ENCODE data around the gene ERFE. TPM values are rescaled to one million over a fixed set of nuclear protein-coding genes. Genes with fewer than 3 reads are reported as not detected.
A peak's percentile ranks its signal among the peaks of the same experiment; 100 is the strongest.

The ERFE gene
- total RNA-seq, 1 experiment from 2014 or later, result 18.1 TPM

DNA sequence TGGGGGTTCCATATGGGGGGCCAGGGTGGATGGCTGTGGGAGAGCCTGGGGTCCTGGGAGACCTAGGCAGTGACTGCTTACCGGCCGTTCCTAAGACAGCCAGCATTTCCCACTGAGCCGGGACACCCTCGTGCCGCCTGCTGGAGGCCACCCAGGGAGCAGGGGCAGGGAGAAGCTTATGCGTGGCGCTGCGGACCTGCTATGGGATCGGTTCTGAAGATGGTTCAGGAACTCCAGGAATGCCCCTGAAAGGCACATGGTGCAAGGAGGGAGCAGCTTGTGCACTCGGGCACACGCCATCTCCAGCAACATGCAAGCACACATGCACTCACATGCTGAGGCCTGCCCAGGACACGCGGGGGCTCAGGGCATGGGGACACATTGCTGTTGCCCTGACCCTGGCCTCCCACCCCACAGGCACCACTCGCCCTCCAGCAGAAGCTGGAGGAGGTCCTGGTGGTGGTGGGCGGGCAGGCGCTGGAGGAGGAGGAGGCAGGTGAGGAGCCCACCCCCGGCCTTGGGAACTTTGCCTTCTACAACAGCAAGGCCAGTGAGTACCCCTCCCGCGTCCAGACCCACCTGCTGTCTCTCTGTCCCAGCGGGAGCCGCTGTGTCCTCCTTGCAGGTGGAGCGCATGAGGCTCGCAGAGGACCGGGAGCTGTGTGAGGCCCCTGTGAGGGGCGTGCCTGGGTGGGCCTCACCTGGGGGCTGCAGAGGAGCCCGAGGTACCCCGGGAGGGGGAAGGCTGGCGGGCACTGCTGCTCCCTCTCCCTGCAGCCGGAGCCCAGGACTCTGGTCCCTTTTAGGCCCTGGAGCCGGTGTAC, 16.2 kb upstream of the ERFE start:
- Mint-ChIP-seq H3K27ac (ENCODE audit: low read depth, unreplicated experiment) (peak overlapping the region; percentile 47), H3K4me3 (ENCODE audit: unreplicated experiment) (peak overlapping the region; percentile 50), H3K27me3 (ENCODE audit: insufficient read depth, unreplicated experiment) (no peaks in the 10 kb centered on the region), H3K9me3 (ENCODE audit: unreplicated experiment) (no peaks in the 10 kb centered on the region), H3K4me1 (ENCODE audit: insufficient read depth, unreplicated experiment) (peaks cover 22% of the 10 kb centered on the region), H3K36me3 (ENCODE audit: insufficient read depth, unreplicated experiment) (no peaks in the 10 kb centered on the region)
- POLR2A ChIA-PET, result interaction anchor here (1.3 kb wide), 1 partner anchor 27 kb away, joined by 5 read pairs; no protein-coding TSS in a partner anchor
- TF ChIP-seq, protein P1, sequence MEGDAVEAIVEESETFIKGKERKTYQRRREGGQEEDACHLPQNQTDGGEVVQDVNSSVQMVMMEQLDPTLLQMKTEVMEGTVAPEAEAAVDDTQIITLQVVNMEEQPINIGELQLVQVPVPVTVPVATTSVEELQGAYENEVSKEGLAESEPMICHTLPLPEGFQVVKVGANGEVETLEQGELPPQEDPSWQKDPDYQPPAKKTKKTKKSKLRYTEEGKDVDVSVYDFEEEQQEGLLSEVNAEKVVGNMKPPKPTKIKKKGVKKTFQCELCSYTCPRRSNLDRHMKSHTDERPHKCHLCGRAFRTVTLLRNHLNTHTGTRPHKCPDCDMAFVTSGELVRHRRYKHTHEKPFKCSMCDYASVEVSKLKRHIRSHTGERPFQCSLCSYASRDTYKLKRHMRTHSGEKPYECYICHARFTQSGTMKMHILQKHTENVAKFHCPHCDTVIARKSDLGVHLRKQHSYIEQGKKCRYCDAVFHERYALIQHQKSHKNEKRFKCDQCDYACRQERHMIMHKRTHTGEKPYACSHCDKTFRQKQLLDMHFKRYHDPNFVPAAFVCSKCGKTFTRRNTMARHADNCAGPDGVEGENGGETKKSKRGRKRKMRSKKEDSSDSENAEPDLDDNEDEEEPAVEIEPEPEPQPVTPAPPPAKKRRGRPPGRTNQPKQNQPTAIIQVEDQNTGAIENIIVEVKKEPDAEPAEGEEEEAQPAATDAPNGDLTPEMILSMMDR (IDR thresholded peaks at IDR 0.05; ENCODE audit: unreplicated experiment), result no peak
- intact Hi-C loops (cut with micrococcal nuclease), result no loop called here
- no TSS peak for BruUV-seq (replicated peaks)
- peak; percentile 51 for DNase-seq (ENCODE audit: unreplicated experiment)
- CTCF ChIA-PET, result no interaction called here

GRCh38 chr2:238143239-238143951, 15.4 kb upstream of the ERFE start:
- peaks cover 20% of the 10 kb centered on the region for H3K4me1 Mint-ChIP-seq (ENCODE audit: insufficient read depth, unreplicated experiment)
- H3K9me3 Mint-ChIP-seq (ENCODE audit: unreplicated experiment), result no peaks in the 10 kb centered on the region
- no peaks in the 10 kb centered on the region for H3K36me3 Mint-ChIP-seq (ENCODE audit: insufficient read depth, unreplicated experiment)
- no peak overlapping the region for H3K4me3 Mint-ChIP-seq (ENCODE audit: unreplicated experiment)
- no TSS peak for BruUV-seq (replicated peaks)
- CTCF ChIA-PET, result interaction anchor here (0.6 to 0.9 kb wide), 2 partner anchors 145 to 220 kb away, joined by 3 to 4 read pairs; no protein-coding TSS in a partner anchor
- POLR2A ChIA-PET, result interaction anchor here (0.9 kb wide), 1 partner anchor 83 kb away, joined by 3 read pairs; the partner anchor contains the start of gene SCLY
- intact Hi-C loops (cut with micrococcal nuclease), result no loop called here
- peak; percentile 79 for DNase-seq (ENCODE audit: unreplicated experiment)
- peak overlapping the region; percentile 44 for H3K27ac Mint-ChIP-seq (ENCODE audit: low read depth, unreplicated experiment)
- H3K27me3 Mint-ChIP-seq (ENCODE audit: insufficient read depth, unreplicated experiment), result no peaks in the 10 kb centered on the region
- TF ChIP-seq, protein P1 (IDR thresholded peaks at IDR 0.05; ENCODE audit: unreplicated experiment), result no peak

GRCh38 chr2:238144262-238144661, 14.5 kb upstream of the ERFE start:
- TF ChIP-seq, protein P1 (IDR thresholded peaks at IDR 0.05; ENCODE audit: unreplicated experiment), result no peak
- no peaks in the 10 kb centered on the region for H3K36me3 Mint-ChIP-seq (ENCODE audit: insufficient read depth, unreplicated experiment)
- H3K4me1 Mint-ChIP-seq (ENCODE audit: insufficient read depth, unreplicated experiment), result peaks cover 20% of the 10 kb centered on the region
- intact Hi-C loops (cut with micrococcal nuclease), result no loop called here
- peak overlapping the region; percentile 44 for H3K27ac Mint-ChIP-seq (ENCODE audit: low read depth, unreplicated experiment)
- H3K27me3 Mint-ChIP-seq (ENCODE audit: insufficient read depth, unreplicated experiment), result no peaks in the 10 kb centered on the region
- DNase-seq (ENCODE audit: unreplicated experiment), result no peak
- H3K4me3 Mint-ChIP-seq (ENCODE audit: unreplicated experiment), result no peak overlapping the region
- no TSS peak for BruUV-seq (replicated peaks)
- H3K9me3 Mint-ChIP-seq (ENCODE audit: unreplicated experiment), result no peaks in the 10 kb centered on the region
- ChIA-PET POLR2A (no interaction called here), CTCF (interaction anchor here (0.9 kb wide), 1 partner anchor 221 kb away, joined by 4 read pairs; no protein-coding TSS in a partner anchor)

- no peaks in the 10 kb centered on the region for H3K27me3 Mint-ChIP-seq (ENCODE audit: insufficient read depth, unreplicated experiment)
- no peaks in the 10 kb centered on the region for H3K9me3 Mint-ChIP-seq (ENCODE audit: unreplicated experiment)
- intact Hi-C loops (cut with micrococcal nuclease), result no loop called here
- ChIA-PET CTCF (no interaction called here), POLR2A (no interaction called here)
- H3K4me1 Mint-ChIP-seq (ENCODE audit: insufficient read depth, unreplicated experiment), result peaks cover 20% of the 10 kb centered on the region
- DNase-seq (ENCODE audit: unreplicated experiment), result no peak
- H3K4me3 Mint-ChIP-seq (ENCODE audit: unreplicated experiment), result no peak overlapping the region
- no TSS peak for BruUV-seq (replicated peaks)
- no peaks in the 10 kb centered on the region for H3K36me3 Mint-ChIP-seq (ENCODE audit: insufficient read depth, unreplicated experiment)
- no peak overlapping the region for H3K27ac Mint-ChIP-seq (ENCODE audit: low read depth, unreplicated experiment)
- TF ChIP-seq, protein P1 (IDR thresholded peaks at IDR 0.05; ENCODE audit: unreplicated experiment), result no peak
These were observed 13.7 kb upstream of the ERFE start for GRCh38 chr2:238145046-238145445.
